Mesenteric fat pad (tissue), 1 donor: ENCODE results near the gene ZNF578. TPM values are rescaled to one million over a fixed set of nuclear protein-coding genes. Genes with fewer than 3 reads are reported as not detected.
"Not testable (repeated sequence)": the region's sequence is repeated elsewhere in the genome, so short reads cannot be mapped to it uniquely, and the experiment has no call there.

Experiments
- DNase-seq: peaks from one replicate; pipeline ENCODE4 v3.0.0-alpha.2; 2020; ENCODE audit warnings: low spot score
- total RNA-seq: library from RNA; stranded (reverse); fragmentation: NEBNext Ultra II Directional; extraction: Animal tissue kit (Norgen Biotek cat#: 25700); gene quantifications from one replicate; pipeline ENCODE4 v1.2.1, GENCODE V29; 2021
- donor health status: DM: yes; HTN: yes; CAD: no.

The ZNF578 gene
- total RNA-seq, 1 donor from 2014 or later: 1.5 TPM

- no peak for DNase-seq
Observed at GRCh38 chr19:52557231-52557995, 104.1 kb downstream of the ZNF578 start.

GRCh38 chr19:52558732-52559445 lies 105.5 kb downstream of the ZNF578 start:
- not testable (repeated sequence) for DNase-seq

DNA sequence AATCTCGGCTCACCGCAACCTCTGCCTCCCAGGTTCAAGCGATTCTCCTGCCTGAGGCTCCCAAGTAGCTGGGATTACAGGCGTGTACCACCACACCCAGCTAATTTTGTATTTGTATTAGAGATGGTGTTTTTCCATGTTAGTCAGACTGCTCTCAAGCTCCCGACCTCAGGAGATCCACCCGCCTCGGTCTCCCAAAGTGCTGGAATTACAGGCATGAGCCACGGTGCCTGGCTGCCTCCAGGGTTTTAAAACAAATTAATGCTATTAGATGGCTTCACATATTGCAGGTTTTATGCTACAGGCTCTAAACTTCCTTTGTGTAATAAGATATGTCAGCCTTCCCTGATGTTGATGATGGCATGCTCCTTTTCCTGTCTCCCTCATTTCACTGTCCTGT lies 108.3 kb downstream of the ZNF578 start:
- not testable (repeated sequence) for DNase-seq

Other genes starting within 250 kb of the ZNF578 start
- gene ZNF766, start 184.0 kb upstream of the ZNF578 start, total RNA-seq: 10.1 TPM
- gene ZNF480, start 156.4 kb upstream of the ZNF578 start, total RNA-seq: 10.1 TPM
- gene ZNF610, start 117.3 kb upstream of the ZNF578 start, total RNA-seq: 1.1 TPM
- 13.6 TPM for gene ZNF880, start 83.6 kb upstream of the ZNF578 start, total RNA-seq
- gene ZNF528, start 55.7 kb upstream of the ZNF578 start, total RNA-seq: 11.0 TPM
- not detected for gene ZNF534, start 24.4 kb upstream of the ZNF578 start, total RNA-seq
- gene ZNF808, start 74.1 kb downstream of the ZNF578 start, total RNA-seq: 15.5 TPM
- gene ZNF701, start 116.7 kb downstream of the ZNF578 start, total RNA-seq: 11.2 TPM
- gene ZNF83, start 184.8 kb downstream of the ZNF578 start, total RNA-seq: 30.0 TPM